ENCODE measurements around the gene LAMC3.

GRCh38 chr9:131120620-131121228 is 111.8 kb downstream of the LAMC3 start:
- no peak for TF ChIP-seq POLR2AphosphoS5 (IDR thresholded peaks at IDR 0.05)
- TF ChIP-seq, protein P1, sequence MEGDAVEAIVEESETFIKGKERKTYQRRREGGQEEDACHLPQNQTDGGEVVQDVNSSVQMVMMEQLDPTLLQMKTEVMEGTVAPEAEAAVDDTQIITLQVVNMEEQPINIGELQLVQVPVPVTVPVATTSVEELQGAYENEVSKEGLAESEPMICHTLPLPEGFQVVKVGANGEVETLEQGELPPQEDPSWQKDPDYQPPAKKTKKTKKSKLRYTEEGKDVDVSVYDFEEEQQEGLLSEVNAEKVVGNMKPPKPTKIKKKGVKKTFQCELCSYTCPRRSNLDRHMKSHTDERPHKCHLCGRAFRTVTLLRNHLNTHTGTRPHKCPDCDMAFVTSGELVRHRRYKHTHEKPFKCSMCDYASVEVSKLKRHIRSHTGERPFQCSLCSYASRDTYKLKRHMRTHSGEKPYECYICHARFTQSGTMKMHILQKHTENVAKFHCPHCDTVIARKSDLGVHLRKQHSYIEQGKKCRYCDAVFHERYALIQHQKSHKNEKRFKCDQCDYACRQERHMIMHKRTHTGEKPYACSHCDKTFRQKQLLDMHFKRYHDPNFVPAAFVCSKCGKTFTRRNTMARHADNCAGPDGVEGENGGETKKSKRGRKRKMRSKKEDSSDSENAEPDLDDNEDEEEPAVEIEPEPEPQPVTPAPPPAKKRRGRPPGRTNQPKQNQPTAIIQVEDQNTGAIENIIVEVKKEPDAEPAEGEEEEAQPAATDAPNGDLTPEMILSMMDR (IDR thresholded peaks at IDR 0.05), result no peak
- no peak for TF ChIP-seq POLR2A (IDR thresholded peaks at IDR 0.05)
- TF ChIP-seq EP300 (IDR thresholded peaks at IDR 0.05), result no peak
